ENCODE results near the gene RAB7A.
"Not testable (repeated sequence)": the region's sequence is repeated elsewhere in the genome, so short reads cannot be mapped to it uniquely, and the experiment has no call there.

RAB7A gene

DNA sequence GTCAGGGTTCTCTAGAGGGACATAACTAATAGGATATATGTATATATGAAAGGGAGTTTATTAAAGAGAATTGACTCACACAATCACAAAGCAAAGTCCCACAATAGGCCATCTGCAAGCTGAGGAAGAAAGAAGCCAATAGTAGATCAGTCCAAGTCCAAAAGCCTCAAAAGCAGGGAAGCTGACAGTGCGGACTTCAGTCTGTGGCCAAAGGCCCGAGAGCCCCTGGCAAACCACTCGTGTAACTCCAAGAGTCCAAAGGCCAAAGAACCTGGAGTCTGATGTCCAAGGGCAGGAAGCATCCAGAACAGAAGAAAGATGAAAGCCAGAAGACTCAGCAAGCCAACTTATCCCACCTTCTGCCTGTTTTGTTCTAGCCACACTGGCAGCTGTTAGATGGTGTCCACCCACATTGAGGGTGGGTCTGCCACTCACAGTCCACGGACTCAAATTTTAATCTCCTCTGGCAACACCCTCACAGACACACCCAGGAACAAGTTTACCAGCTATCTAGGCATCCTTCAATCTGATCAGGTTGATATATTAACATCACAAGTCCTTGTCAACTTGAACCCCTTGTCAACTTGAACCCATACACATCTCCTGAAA, 99.2 kb downstream of the RAB7A start:
- H3K4me3 ChIP-seq (ENCODE audit: low read length): no peak overlapping the region
- DNase-seq (ENCODE audit: low read depth): no peak
- TF ChIP-seq, protein P1, sequence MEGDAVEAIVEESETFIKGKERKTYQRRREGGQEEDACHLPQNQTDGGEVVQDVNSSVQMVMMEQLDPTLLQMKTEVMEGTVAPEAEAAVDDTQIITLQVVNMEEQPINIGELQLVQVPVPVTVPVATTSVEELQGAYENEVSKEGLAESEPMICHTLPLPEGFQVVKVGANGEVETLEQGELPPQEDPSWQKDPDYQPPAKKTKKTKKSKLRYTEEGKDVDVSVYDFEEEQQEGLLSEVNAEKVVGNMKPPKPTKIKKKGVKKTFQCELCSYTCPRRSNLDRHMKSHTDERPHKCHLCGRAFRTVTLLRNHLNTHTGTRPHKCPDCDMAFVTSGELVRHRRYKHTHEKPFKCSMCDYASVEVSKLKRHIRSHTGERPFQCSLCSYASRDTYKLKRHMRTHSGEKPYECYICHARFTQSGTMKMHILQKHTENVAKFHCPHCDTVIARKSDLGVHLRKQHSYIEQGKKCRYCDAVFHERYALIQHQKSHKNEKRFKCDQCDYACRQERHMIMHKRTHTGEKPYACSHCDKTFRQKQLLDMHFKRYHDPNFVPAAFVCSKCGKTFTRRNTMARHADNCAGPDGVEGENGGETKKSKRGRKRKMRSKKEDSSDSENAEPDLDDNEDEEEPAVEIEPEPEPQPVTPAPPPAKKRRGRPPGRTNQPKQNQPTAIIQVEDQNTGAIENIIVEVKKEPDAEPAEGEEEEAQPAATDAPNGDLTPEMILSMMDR (IDR thresholded peaks at IDR 0.05; ENCODE audit: insufficient read depth, low read depth, low read length, missing control alignments): no peak

DNA sequence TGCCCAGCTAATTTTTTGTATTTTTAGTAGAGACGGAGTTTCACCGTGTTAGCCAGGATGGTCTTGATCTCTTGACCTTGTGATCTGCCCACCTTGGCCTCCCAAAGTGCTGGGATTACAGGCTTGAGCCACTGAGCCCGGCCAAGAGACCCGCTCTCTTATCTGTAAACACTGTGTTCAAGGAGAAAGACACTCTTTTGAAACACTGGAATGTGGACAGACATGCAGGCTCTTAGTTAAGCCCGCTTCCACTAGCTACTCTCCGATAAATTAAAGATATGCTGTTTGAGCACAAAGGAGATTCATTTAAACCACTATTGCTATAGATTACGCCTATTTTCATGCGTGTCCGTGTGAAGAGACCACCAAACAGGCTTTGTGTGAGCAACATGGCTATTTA, 103.1 kb downstream of the RAB7A start:
- DNase-seq (ENCODE audit: low read depth); H3K4me3 ChIP-seq (ENCODE audit: low read length): not testable (repeated sequence)

DNA sequence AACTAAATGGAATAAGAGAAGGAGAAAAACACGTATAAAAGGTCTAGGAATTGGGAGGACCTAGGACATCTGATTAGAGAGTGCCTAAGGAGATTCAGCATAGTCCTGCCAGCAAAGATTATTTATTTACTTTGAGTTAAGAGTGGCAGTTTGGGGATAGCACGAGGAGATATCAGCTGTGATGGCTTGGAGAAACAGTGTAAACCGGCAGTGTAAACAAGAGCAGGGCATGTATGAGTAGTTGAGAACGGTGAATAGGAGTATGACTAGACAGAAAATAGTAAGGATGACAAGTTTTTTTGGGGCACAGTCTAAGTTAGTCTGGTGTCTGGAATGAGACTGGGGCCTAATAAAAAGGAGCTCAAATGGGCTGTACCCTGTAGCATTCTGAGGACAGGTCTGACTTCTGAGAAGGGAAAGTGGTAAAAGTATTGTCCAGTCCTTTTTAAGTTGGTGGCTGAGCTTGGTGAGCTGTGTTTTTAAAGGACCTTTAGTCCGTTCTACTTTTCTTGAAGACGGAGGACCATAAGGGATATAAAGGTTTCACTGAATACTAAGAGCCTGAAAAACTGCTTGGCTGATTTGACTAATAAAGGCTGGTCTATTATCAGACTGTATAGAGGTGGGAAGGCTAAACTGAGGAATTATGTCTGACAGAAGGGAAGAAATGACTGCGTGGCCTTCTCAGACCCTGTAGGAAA, 104.1 kb downstream of the RAB7A start:
- not testable (repeated sequence) for DNase-seq (ENCODE audit: low read depth)

DNA sequence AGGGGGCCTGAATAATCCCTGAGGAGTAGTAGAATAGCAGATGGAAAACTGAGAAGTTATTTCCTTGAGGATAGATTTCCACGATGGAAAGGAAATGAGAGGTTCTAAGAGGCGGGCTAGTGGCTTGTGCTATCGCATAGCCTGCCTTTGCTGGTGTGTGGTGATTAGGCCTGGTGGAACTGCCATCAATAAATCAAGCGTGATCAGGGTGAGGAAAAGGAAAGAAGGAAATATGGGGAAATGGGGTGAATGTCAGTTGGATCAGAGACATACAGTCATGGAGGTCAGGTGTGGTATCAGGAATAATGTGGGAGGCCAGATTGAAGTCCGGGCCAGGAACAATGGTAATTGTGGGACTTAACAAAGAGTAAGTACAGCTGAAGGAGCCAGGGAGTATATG, 104.8 kb downstream of the RAB7A start:
- H3K4me3 ChIP-seq (ENCODE audit: low read length); DNase-seq (ENCODE audit: low read depth): not testable (repeated sequence)

More for the DNA sequence above, 104.1 kb downstream of the RAB7A start:
- H3K4me3 ChIP-seq (ENCODE audit: low read length): not testable (repeated sequence)

DNA sequence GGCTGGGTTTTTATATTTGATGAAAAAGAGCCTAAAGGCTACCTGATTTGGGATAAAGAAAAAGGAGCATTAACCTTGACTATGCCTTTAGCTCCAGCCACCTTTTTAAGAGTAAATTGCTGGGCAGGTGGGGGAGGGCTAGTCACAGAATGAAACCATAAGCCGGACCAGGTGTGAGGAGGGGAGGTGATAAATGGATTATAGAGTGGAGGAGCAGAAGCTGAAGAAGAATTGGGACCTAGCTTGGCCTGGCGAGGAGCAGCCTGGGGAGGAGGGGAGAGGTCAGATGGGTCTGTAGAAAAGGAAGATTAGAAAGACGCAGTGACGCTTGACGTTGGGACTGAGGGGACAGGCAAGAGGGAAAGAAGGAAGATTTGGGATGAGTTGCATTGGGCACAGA, 107.0 kb downstream of the RAB7A start:
- not testable (repeated sequence) for DNase-seq (ENCODE audit: low read depth); H3K4me3 ChIP-seq (ENCODE audit: low read length)

DNA sequence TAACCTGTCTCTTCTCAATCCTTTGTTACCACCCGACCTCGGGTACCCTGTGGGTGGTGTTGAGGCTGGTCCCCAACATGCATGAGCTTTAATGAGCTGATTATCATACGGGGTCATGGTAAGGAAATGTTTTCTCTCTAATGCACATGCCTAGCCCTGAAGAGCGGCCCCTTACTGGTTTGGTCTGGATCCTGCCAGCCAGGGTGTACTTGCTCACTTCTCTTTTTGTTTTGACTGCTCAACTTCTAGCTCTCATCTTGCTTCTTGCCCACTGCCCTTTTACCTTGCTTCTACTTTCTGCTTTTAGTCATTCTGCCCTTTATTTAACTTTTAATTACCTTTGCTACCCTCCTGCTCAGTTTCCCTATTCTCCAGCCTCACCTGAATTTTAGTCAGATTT, 109.1 kb downstream of the RAB7A start:
- H3K4me3 ChIP-seq (ENCODE audit: low read length): no peak overlapping the region
- no peak for DNase-seq (ENCODE audit: low read depth)
- TF ChIP-seq, protein P1 (IDR thresholded peaks at IDR 0.05; ENCODE audit: insufficient read depth, low read depth, low read length, missing control alignments): no peak

DNA sequence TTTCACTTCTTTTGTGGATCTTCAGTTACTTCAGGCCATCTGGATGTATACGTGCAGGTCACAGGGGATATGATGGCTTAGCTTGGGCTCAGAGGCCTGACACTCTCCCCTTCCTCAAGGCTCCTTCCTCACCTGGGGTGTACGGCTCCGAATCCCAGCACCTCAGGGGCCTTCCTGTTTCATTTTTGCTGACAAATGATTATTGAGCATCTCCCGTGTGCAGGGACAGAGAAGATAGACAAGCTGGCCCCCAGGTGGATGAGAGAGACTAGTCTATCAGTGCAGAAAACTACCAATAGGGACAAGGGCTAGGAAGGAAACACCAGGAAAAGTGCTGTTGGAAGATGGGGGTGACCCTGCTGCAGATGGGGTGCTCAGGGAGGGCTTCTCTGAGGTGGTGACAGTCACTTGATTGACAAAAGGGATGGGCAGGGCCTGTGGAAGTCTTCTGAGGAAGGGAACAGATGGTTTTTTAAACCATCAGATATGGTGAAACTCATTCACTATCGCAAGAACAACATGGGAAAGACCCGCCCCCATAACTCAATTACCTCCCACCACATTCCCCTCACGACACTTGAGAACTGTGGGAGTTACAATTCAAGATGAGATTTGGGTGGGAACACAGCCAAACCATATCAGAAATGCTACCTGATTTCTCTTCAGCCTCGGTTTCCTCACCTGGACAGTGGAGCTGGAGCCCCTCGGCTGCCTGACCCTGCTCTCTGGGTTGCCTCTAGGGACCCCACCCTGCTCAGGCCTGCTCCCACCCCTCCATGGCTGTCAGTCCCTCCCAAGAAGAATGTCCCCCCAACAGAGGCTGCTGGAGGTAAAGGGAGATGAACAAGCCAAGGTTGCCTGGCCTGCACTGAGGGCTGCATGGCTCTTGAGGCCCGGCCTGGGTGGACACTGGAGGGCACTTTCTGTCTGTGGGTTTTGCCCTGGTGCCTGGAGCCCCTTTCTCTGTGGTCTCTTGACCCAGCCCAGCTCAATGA, 116.2 kb downstream of the RAB7A start:
- TF ChIP-seq, protein P1 (IDR thresholded peaks at IDR 0.05; ENCODE audit: insufficient read depth, low read depth, low read length, missing control alignments): no peak
- H3K4me3 ChIP-seq (ENCODE audit: low read length): no peak overlapping the region
- no peak for DNase-seq (ENCODE audit: low read depth)

DNA sequence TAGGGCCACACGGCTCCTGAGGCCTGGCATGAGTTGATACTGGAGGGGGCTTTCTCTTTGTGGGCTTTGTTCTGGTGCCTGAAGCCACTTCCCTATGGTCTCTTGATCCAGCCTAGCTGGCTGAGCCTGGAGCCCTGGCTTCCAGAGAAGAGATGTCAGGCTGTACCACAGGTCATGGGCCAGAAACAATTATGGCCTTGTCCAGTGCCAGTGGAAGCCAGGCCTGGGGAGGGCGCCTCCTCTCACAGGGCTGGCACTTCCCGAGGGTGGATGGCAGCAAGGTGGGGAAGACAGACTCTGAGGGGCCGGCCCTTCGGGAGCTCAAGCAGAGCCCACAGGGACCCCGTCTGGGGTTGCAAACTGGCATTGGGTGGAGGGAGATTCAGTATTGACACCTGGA, 118.5 kb downstream of the RAB7A start:
- TF ChIP-seq, protein P1 (IDR thresholded peaks at IDR 0.05; ENCODE audit: insufficient read depth, low read depth, low read length, missing control alignments): no peak
- DNase-seq (ENCODE audit: low read depth): no peak
- H3K4me3 ChIP-seq (ENCODE audit: low read length): no peak overlapping the region
